T-cell (primary cell): ENCODE measurements around the gene TKT. TPM values are rescaled to one million over a fixed set of nuclear protein-coding genes. Genes with fewer than 3 reads are reported as not detected.

Source experiments
- ATAC-seq, 4 experiments: fragments of 200-7000 bp in 3 of 4; fragments of 150-1000 bp in 1 of 4; cut with Tn5 transposase; replicated peaks in 1 of 4; 1 replicate in 3 of 4; 2 replicates in 1 of 4; pipeline ENCODE4 v1.10.0; 2021; ENCODE audit warnings: moderate library complexity in 3 of 4, mild to moderate bottlenecking in 2 of 4, moderate number of reproducible peaks in 1 of 4
- CTCF ChIA-PET, 2 donors: fragments of 300-600 bp; sonication (Branson Sonifier 250); formaldehyde crosslinking; loops; one replicate each; lab custom pipeline; 2022; ENCODE audit warnings: antibody characterized with exemption in 2 of 2; lab: Charles Lee
- POLR2A ChIA-PET, 2 donors: fragments of 300-600 bp; sonication (Branson Sonifier 250); formaldehyde crosslinking; loops; one replicate each; lab custom pipeline; 2022; ENCODE audit warnings: antibody characterized with exemption in 2 of 2; lab: Charles Lee
- DNase-seq, 35 experiments: peaks; one replicate each; pipeline versions ENCODE4 v3.0.0 to v3.0.0-alpha.2; 2013 to 2023
- H3K27ac ChIP-seq: one replicate; pipeline ENCODE4 v1.5.1; 2013; ENCODE audit warnings: low read length
- H3K27me3 ChIP-seq, 2 experiments: replicated peaks in 1 of 2; 1 replicate in 1 of 2; 2 replicates in 1 of 2; pipeline versions ENCODE4 v1.6.1 to v1.7.0; 2013; ENCODE audit warnings: low read length in 1 of 2, mixed read lengths in 1 of 2; ENCODE audit not compliant: control insufficient read depth in 2 of 2, insufficient read depth in 2 of 2; ENCODE audit errors: extremely low read depth in 1 of 2
- H3K36me3 ChIP-seq, 2 donors: 1 replicate in 1 of 2; 2 replicates in 1 of 2; pipeline versions ENCODE4 v1.6.1 to v1.7.0; 2013; ENCODE audit warnings: low read length in 1 of 2; ENCODE audit not compliant: control insufficient read depth in 2 of 2, insufficient read depth in 1 of 2; ENCODE audit errors: extremely low read depth in 1 of 2
- H3K4me1 ChIP-seq, 2 experiments: 1 replicate in 1 of 2; 2 replicates in 1 of 2; pipeline versions ENCODE4 v1.6.1 to v1.7.0; 2013; ENCODE audit warnings: low read length in 2 of 2, mixed read lengths in 1 of 2; ENCODE audit not compliant: insufficient read depth in 2 of 2, control insufficient read depth in 1 of 2; ENCODE audit errors: extremely low read depth in 1 of 2
- H3K4me3 ChIP-seq, 2 donors: 1 replicate in 1 of 2; 2 replicates in 1 of 2; pipeline versions ENCODE4 v1.5.1 to v1.7.0; 2013; ENCODE audit warnings: mild to moderate bottlenecking in 2 of 2, low read length in 1 of 2, moderate library complexity in 1 of 2; ENCODE audit not compliant: control insufficient read depth in 1 of 2; ENCODE audit errors: extremely low read depth in 1 of 2
- H3K9me3 ChIP-seq: 2 replicates; pipeline ENCODE4 v1.7.0; 2013
- H3K27ac Mint-ChIP-seq, 2 donors: one replicate each; pipeline ENCODE4 v1.8.0; 2020 to 2021; ENCODE audit warnings: mild to moderate bottlenecking in 2 of 2, mixed read lengths in 2 of 2
- H3K27me3 Mint-ChIP-seq, 2 donors: one replicate each; pipeline ENCODE4 v1.8.0; 2021 to 2022; ENCODE audit warnings: mixed read lengths in 2 of 2
- H3K36me3 Mint-ChIP-seq: one replicate; pipeline ENCODE4 v1.8.0; 2021; ENCODE audit warnings: mixed read lengths
- H3K4me1 Mint-ChIP-seq, 3 donors: one replicate each; pipeline ENCODE4 v1.8.0; 2020 to 2022; ENCODE audit warnings: mixed read lengths in 3 of 3, mild to moderate bottlenecking in 1 of 3
- H3K4me3 Mint-ChIP-seq, 3 donors: one replicate each; pipeline ENCODE4 v1.8.0; 2020 to 2022; ENCODE audit warnings: mild to moderate bottlenecking in 3 of 3, mixed read lengths in 3 of 3, moderate library complexity in 3 of 3
- H3K9me3 Mint-ChIP-seq, 3 donors: one replicate each; pipeline ENCODE4 v1.8.0; 2020 to 2022; ENCODE audit warnings: mixed read lengths in 3 of 3
- WGBS: methylation state at CpG from one replicate; pipeline ENCODE4 v1.1.5; 2013; ENCODE audit warnings: missing lambda C conversion rate; ENCODE audit not compliant: insufficient coverage; 5-methylcytosine and 5-hydroxymethylcytosine counted together
- total RNA-seq, 35 experiments: library from RNA in 6 of 35; stranded (reverse) in 6 of 35; fragments of 120-200 nt in 1 of 35; gene quantifications; one replicate each; pipeline versions ENCODE4 v1.2.1 to v1.2.4 and lab custom pipeline; 2013 to 2026

Gene TKT
- total RNA-seq, 5 donors from 2014 or later (not counting 1 experiment from before 2014, with no cell fraction given), result 98.2 to 139 (median 118) TPM

GRCh38 chr3:53211706-53212702, 43.8 kb downstream of the TKT start:
- Histone ChIP-seq H3K9me3 (no peaks in the 10 kb centered on the region), H3K4me1 (no peaks in the 10 kb centered on the region), H3K4me3 (no peak overlapping the region), H3K36me3 (no peaks in the 10 kb centered on the region), H3K27me3 (no peaks in the 10 kb centered on the region), H3K27ac (no peak overlapping the region)
- 100% methylated on average over 1 of the region's 9 CpGs for WGBS
- Mint-ChIP-seq H3K27ac (no peak overlapping the region), H3K9me3 (peaks cover 0 to 9% (median 2%) of the 10 kb centered on the region in 3 donors), H3K4me1 (no peaks in the 10 kb centered on the region), H3K36me3 (peaks cover 3% of the 10 kb centered on the region), H3K4me3 (no peak overlapping the region), H3K27me3 (no peaks in the 10 kb centered on the region)
- no peak for ATAC-seq
- ChIA-PET CTCF (no interaction called here), POLR2A (no interaction called here)
- DNase-seq, result no peak

- no peaks in the 10 kb centered on the region for H3K27me3 Mint-ChIP-seq
- H3K9me3 Mint-ChIP-seq, result peaks cover 0 to 3% (median 0%) of the 10 kb centered on the region in 3 donors
- Histone ChIP-seq H3K9me3 (no peaks in the 10 kb centered on the region), H3K27me3 (peaks cover 0 to 10% of the 10 kb centered on the region in 2 experiments), H3K4me3 (no peak overlapping the region), H3K4me1 (no peaks in the 10 kb centered on the region), H3K36me3 (no peaks in the 10 kb centered on the region), H3K27ac (no peak overlapping the region)
- CTCF ChIA-PET, result no interaction called here
- POLR2A ChIA-PET, result no interaction called here
- WGBS, result 75% methylated on average over 12 of the region's 14 CpGs
- no peak for ATAC-seq
- H3K27ac Mint-ChIP-seq, result no peak overlapping the region
- DNase-seq, result no peak
- H3K4me1 Mint-ChIP-seq, result no peaks in the 10 kb centered on the region
- H3K4me3 Mint-ChIP-seq, result no peak overlapping the region
- no peaks in the 10 kb centered on the region for H3K36me3 Mint-ChIP-seq
Measured at GRCh38 chr3:53202331-53203015, 53.3 kb downstream of the TKT start.

- no peak overlapping the region for H3K27ac Mint-ChIP-seq
- Histone ChIP-seq H3K27ac (no peak overlapping the region), H3K4me3 (no peak overlapping the region), H3K27me3 (peaks cover 0 to 15% of the 10 kb centered on the region in 2 experiments), H3K9me3 (no peaks in the 10 kb centered on the region), H3K36me3 (no peaks in the 10 kb centered on the region), H3K4me1 (peaks cover 0 to 3% of the 10 kb centered on the region in 2 experiments)
- DNase-seq (no peak), ATAC-seq (no peak)
- ChIA-PET POLR2A (no interaction called here), CTCF (interaction anchor here in 1 of 2 donors (0.6 to 0.7 kb wide), 2 partner anchors 18 to 100 kb away, joined by 3 to 6 read pairs; no protein-coding TSS in a partner anchor)
- no peak overlapping the region for H3K4me3 Mint-ChIP-seq
- no peaks in the 10 kb centered on the region for H3K4me1 Mint-ChIP-seq
- no peaks in the 10 kb centered on the region for H3K27me3 Mint-ChIP-seq
- H3K36me3 Mint-ChIP-seq, result no peaks in the 10 kb centered on the region
- WGBS, result 86% methylated on average over 12 of the region's 19 CpGs
- no peaks in the 10 kb centered on the region for H3K9me3 Mint-ChIP-seq
Measured at GRCh38 chr3:53200501-53201498, 55.0 kb downstream of the TKT start.

GRCh38 chr3:53199834-53200233, 56.0 kb downstream of the TKT start:
- peaks cover 4 to 8% (median 7%) of the 10 kb centered on the region in 3 donors for H3K4me1 Mint-ChIP-seq
- Histone ChIP-seq H3K27ac (no peak overlapping the region), H3K4me3 (no peak overlapping the region), H3K36me3 (no peaks in the 10 kb centered on the region), H3K9me3 (no peaks in the 10 kb centered on the region), H3K4me1 (peaks cover 0 to 8% of the 10 kb centered on the region in 2 experiments), H3K27me3 (peaks cover 0 to 22% of the 10 kb centered on the region in 2 experiments)
- ChIA-PET POLR2A (interaction anchor here in 1 of 2 donors (0.6 kb wide), 1 partner anchor 266 kb away, joined by 3 read pairs; no protein-coding TSS in a partner anchor), CTCF (interaction anchor here in 1 of 2 donors (0.7 to 1.0 kb wide), 2 partner anchors 66 to 86 kb away, joined by 3 to 4 read pairs; no protein-coding TSS in a partner anchor)
- 67% methylated on average over 3 of the region's 3 CpGs for WGBS
- no peak overlapping the region for H3K4me3 Mint-ChIP-seq
- H3K36me3 Mint-ChIP-seq, result no peaks in the 10 kb centered on the region
- no peaks in the 10 kb centered on the region for H3K27me3 Mint-ChIP-seq
- H3K27ac Mint-ChIP-seq, result no peak overlapping the region
- no peaks in the 10 kb centered on the region for H3K9me3 Mint-ChIP-seq
- ATAC-seq (peak in 1 of 4 experiments; percentile 38), DNase-seq (no peak)

- DNase-seq, result no peak
- no peaks in the 10 kb centered on the region for H3K9me3 Mint-ChIP-seq
- no peak for ATAC-seq
- H3K27ac ChIP-seq, result no peak overlapping the region
- 83% methylated on average over 1 of the region's 7 CpGs for WGBS
- H3K4me1 Mint-ChIP-seq, result peaks cover 4 to 8% (median 7%) of the 10 kb centered on the region in 3 donors
- H3K4me3 Mint-ChIP-seq, result no peak overlapping the region
- no peak overlapping the region for H3K27ac Mint-ChIP-seq
- no peaks in the 10 kb centered on the region for H3K36me3 Mint-ChIP-seq
- ChIA-PET POLR2A (no interaction called here), CTCF (interaction anchor here in 1 of 2 donors (0.7 to 1.0 kb wide), 2 partner anchors 65 to 85 kb away, joined by 3 to 4 read pairs; no protein-coding TSS in a partner anchor)
- H3K27me3 ChIP-seq, result peaks cover 0 to 22% of the 10 kb centered on the region in 2 experiments
- H3K36me3 ChIP-seq, result no peaks in the 10 kb centered on the region
- H3K9me3 ChIP-seq, result no peaks in the 10 kb centered on the region
- no peaks in the 10 kb centered on the region for H3K27me3 Mint-ChIP-seq
- H3K4me1 ChIP-seq, result peaks cover 0 to 8% of the 10 kb centered on the region in 2 experiments
- no peak overlapping the region for H3K4me3 ChIP-seq
Measured at GRCh38 chr3:53198996-53199395, 56.8 kb downstream of the TKT start.
